HepG2 (cell line): ENCODE data around the gene PRSS33. TPM values are rescaled to one million over a fixed set of nuclear protein-coding genes. Genes with fewer than 3 reads are reported as not detected.

Experiments
- ARHGAP35 ChIP-seq: sonication (generic); formaldehyde crosslinking; IDR thresholded peaks from 2 replicates; pipeline ENCODE4 v1.9.0; 2022; ENCODE audit warnings: mild to moderate bottlenecking, inconsistent platforms, moderate library complexity, missing genetic modification reagents, borderline replicate concordance
- CC2D1A ChIP-seq: sonication (generic); formaldehyde crosslinking; IDR thresholded peaks from 2 replicates; pipeline ENCODE4 v1.8.1; 2023; ENCODE audit warnings: mild to moderate bottlenecking, missing genetic modification reagents
- ELF1 ChIP-seq: sonication (generic); formaldehyde crosslinking; IDR thresholded peaks from 2 replicates; pipeline ENCODE4 v1.4.0; 2020; ENCODE audit warnings: missing genetic modification reagents
- FLYWCH1 ChIP-seq: sonication (generic); formaldehyde crosslinking; IDR thresholded peaks from 2 replicates; pipeline ENCODE4 v1.8.1; 2023; ENCODE audit warnings: mild to moderate bottlenecking, missing genetic modification reagents
- GLI4 ChIP-seq: sonication (generic); formaldehyde crosslinking; IDR thresholded peaks from 2 replicates; pipeline ENCODE4 v1.5.1; 2020; ENCODE audit warnings: missing genetic modification reagents, mild to moderate bottlenecking, moderate library complexity, borderline replicate concordance
- HNRNPLL ChIP-seq: fragments of 200-400 bp; formaldehyde crosslinking; IDR thresholded peaks from 2 replicates; pipeline ENCODE4 v1.6.1; 2017; ENCODE audit warnings: mild to moderate bottlenecking, low read depth, low read length; ENCODE audit not compliant: poor library complexity, severe bottlenecking
- KMT2B ChIP-seq: IDR thresholded peaks from 2 replicates; pipeline ENCODE4 v1.6.1; 2016; ENCODE audit warnings: missing genetic modification reagents, missing compliant biosample characterization
- NBN ChIP-seq: fragments of 450-650 bp; conservative IDR thresholded peaks from 2 replicates; pipeline ENCODE4 v1.6.1; 2017
- PLRG1 ChIP-seq: fragments of 450-650 bp; conservative IDR thresholded peaks from 2 replicates; pipeline ENCODE4 v1.6.1; 2016
- SRY ChIP-seq: sonication (generic); formaldehyde crosslinking; IDR thresholded peaks from 2 replicates; pipeline ENCODE4 v1.8.0; 2022; ENCODE audit warnings: mild to moderate bottlenecking, missing genetic modification reagents
- ZFP90 ChIP-seq: sonication (generic); formaldehyde crosslinking; IDR thresholded peaks from 2 replicates; pipeline ENCODE4 v1.8.0; 2022; ENCODE audit warnings: missing genetic modification reagents, mild to moderate bottlenecking, inconsistent platforms, borderline replicate concordance
- ZFX ChIP-seq: sonication (generic); formaldehyde crosslinking; IDR thresholded peaks from 2 replicates; pipeline ENCODE4 v1.4.0; 2020; ENCODE audit warnings: mild to moderate bottlenecking, low read depth, missing genetic modification reagents, moderate library complexity
- ZNF572 ChIP-seq: sonication (generic); formaldehyde crosslinking; IDR thresholded peaks from 2 replicates; pipeline ENCODE4 v1.5.1; 2020; ENCODE audit warnings: mild to moderate bottlenecking, missing genetic modification reagents
- ZNF709 ChIP-seq: sonication (generic); formaldehyde crosslinking; IDR thresholded peaks from 2 replicates; pipeline ENCODE4 v1.5.0; 2020; ENCODE audit warnings: mild to moderate bottlenecking, missing genetic modification reagents
- ZNF724P ChIP-seq: sonication (generic); formaldehyde crosslinking; IDR thresholded peaks from 2 replicates; pipeline ENCODE4 v1.8.0; 2022; ENCODE audit warnings: missing genetic modification reagents, borderline replicate concordance
- ZSCAN22 ChIP-seq: sonication (generic); formaldehyde crosslinking; IDR thresholded peaks from 2 replicates; pipeline ENCODE4 v1.4.0; 2020; ENCODE audit warnings: mild to moderate bottlenecking, missing genetic modification reagents
- polyA plus RNA-seq, 8 experiments: library from polyadenylated mRNA; depleted of rRNA in 3 of 8; stranded (reverse) in 7 of 8; unstranded in 1 of 8; fragments of >200 nt; fragmentation: Illumina TruSeq in 4 of 8; extraction: Trizol in 4 of 8; gene quantifications; 2 replicates each; pipeline versions ENCODE4 v1.2.1 to v1.2.3, GENCODE V29; 2011 to 2016; ENCODE audit warnings: low read depth in 4 of 8, missing spikeins in 1 of 8, mixed read lengths in 1 of 8; ENCODE audit not compliant: insufficient read depth in 1 of 8
- total RNA-seq, 5 experiments: library from RNA; depleted of rRNA; stranded (reverse); fragments of >200 nt; fragmentation: Illumina TruSeq; extraction: Trizol; gene quantifications; 2 replicates each; pipeline ENCODE4 v1.2.3, GENCODE V29; 2016; ENCODE audit warnings: low read depth in 1 of 5
- TF ChIP-seq, protein P1 (sequence below): sonication (generic); formaldehyde crosslinking; IDR thresholded peaks from 2 replicates; pipeline ENCODE4 v1.8.0; 2022; ENCODE audit warnings: missing genetic modification reagents, mild to moderate bottlenecking, moderate library complexity, borderline replicate concordance
- TF ChIP-seq, protein P2 (sequence below): sonication (generic); formaldehyde crosslinking; IDR thresholded peaks from 2 replicates; pipeline ENCODE4 v1.4.0; 2020; ENCODE audit warnings: mild to moderate bottlenecking, missing genetic modification reagents, borderline replicate concordance

The PRSS33 gene
- total and polyA plus RNA-seq, 2 of the 13 experiments (the other 11 are each of a cell fraction or from before 2014, with no cell fraction given): not detected

DNA sequence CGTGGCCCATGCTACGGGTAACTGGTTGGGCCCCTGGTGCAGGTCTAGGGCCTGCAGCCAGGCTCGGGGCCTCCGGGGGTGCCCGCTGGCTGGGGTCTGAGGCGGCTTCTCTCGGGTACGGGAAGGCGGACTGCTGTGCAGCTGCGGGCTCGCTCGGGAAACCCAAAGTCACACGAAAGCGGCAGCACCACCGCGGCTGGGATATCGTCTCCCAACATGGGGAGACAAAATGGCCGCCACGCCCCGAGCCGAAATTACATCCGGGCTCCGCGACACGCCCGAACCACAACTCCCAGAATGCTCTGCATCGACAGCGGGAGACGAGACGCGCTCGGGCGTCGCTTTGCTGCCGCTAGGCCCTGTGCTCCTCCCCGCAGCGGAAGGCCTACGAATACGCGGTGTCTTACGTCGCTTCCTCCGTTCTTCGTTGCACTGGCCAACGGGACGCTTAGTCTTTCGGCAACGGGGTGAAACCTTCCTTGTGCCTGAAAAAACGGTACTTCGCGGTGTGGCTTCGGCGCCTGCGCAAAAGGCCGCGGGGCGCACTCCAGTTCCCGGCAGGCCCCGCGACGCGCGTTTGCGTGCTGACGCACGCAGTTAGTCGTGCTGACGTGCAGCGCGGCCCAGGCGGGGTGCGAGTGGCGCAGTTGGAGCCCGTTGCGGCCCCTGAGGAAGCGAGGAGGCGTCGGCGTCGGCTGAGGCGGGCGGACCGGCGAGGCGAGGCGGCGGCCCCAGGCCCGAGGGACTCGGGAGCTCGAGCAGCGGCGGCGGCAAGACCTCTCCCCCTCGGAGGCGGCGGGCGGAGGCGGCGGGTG is 35.1 kb downstream of the PRSS33 start, which contains the start of gene SRRM2 (continued):
- TF ChIP-seq, protein P1, sequence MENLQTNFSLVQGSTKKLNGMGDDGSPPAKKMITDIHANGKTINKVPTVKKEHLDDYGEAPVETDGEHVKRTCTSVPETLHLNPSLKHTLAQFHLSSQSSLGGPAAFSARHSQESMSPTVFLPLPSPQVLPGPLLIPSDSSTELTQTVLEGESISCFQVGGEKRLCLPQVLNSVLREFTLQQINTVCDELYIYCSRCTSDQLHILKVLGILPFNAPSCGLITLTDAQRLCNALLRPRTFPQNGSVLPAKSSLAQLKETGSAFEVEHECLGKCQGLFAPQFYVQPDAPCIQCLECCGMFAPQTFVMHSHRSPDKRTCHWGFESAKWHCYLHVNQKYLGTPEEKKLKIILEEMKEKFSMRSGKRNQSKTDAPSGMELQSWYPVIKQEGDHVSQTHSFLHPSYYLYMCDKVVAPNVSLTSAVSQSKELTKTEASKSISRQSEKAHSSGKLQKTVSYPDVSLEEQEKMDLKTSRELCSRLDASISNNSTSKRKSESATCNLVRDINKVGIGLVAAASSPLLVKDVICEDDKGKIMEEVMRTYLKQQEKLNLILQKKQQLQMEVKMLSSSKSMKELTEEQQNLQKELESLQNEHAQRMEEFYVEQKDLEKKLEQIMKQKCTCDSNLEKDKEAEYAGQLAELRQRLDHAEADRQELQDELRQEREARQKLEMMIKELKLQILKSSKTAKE (CRISPR knock-in tag): peak; percentile 50; the same call in 1 of the 2 replicates
- TF ChIP-seq GLI4 (CRISPR knock-in tag): peak; percentile 80; the same call in 1 of the 2 replicates
- TF ChIP-seq ARHGAP35: no peak; the same call in 1 of the 2 replicates
- TF ChIP-seq KMT2B: peak; percentile 43
- TF ChIP-seq SRY (CRISPR knock-in tag): peak; percentile 77; the same call in 1 of the 2 replicates
- no peak for TF ChIP-seq NBN
- peak; percentile 71; the same call in 1 of the 2 replicates for TF ChIP-seq ZSCAN22 (CRISPR knock-in tag)
- TF ChIP-seq, protein P2, sequence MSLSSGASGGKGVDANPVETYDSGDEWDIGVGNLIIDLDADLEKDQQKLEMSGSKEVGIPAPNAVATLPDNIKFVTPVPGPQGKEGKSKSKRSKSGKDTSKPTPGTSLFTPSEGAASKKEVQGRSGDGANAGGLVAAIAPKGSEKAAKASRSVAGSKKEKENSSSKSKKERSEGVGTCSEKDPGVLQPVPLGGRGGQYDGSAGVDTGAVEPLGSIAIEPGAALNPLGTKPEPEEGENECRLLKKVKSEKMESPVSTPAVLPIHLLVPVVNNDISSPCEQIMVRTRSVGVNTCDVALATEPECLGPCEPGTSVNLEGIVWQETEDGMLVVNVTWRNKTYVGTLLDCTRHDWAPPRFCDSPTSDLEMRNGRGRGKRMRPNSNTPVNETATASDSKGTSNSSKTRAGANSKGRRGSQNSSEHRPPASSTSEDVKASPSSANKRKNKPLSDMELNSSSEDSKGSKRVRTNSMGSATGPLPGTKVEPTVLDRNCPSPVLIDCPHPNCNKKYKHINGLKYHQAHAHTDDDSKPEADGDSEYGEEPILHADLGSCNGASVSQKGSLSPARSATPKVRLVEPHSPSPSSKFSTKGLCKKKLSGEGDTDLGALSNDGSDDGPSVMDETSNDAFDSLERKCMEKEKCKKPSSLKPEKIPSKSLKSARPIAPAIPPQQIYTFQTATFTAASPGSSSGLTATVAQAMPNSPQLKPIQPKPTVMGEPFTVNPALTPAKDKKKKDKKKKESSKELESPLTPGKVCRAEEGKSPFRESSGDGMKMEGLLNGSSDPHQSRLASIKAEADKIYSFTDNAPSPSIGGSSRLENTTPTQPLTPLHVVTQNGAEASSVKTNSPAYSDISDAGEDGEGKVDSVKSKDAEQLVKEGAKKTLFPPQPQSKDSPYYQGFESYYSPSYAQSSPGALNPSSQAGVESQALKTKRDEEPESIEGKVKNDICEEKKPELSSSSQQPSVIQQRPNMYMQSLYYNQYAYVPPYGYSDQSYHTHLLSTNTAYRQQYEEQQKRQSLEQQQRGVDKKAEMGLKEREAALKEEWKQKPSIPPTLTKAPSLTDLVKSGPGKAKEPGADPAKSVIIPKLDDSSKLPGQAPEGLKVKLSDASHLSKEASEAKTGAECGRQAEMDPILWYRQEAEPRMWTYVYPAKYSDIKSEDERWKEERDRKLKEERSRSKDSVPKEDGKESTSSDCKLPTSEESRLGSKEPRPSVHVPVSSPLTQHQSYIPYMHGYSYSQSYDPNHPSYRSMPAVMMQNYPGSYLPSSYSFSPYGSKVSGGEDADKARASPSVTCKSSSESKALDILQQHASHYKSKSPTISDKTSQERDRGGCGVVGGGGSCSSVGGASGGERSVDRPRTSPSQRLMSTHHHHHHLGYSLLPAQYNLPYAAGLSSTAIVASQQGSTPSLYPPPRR (CRISPR knock-in tag): 0 out of 2 replicates have a peak, but pooled peaks have one; percentile 16
- TF ChIP-seq ZFP90 (CRISPR knock-in tag): peak; percentile 83
- peak; percentile 100 for TF ChIP-seq ZFX (CRISPR knock-in tag)
- TF ChIP-seq HNRNPLL: peak; percentile 88
- peak; percentile 13; the same call in 1 of the 2 replicates for TF ChIP-seq ZNF709 (CRISPR knock-in tag)
- no peak for TF ChIP-seq PLRG1
- no peak for TF ChIP-seq ZNF572
- TF ChIP-seq CC2D1A (CRISPR knock-in tag): 0 out of 2 replicates have a peak, but pooled peaks have one; percentile 76
- TF ChIP-seq FLYWCH1 (CRISPR knock-in tag): no peak
- peak; percentile 88 for TF ChIP-seq ELF1 (CRISPR knock-in tag)
- peak; percentile 86; the same call in 1 of the 2 replicates for TF ChIP-seq ZNF724P
